Measurements from ENCODE around the gene PGA5.

The PGA5 gene

DNA sequence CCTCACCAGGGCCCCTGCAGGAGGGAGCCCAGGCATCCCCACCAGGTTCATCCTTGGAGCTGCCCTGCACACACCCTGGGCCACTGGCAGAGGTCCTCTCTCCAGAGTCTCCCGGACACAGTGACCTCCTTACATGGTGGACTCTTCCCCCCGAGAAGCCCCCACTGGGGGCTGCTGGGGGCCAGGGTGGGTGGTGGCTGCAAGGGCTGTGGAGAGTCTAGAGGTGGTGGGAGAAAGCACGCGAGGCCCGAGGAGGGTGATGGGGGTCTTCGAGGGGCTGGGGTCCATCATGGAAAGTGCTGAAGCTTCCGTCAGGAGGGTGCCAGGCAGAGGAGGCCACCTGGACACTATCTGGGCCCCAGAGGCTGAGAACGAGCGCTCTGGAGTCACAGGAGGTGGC lies 17.6 kb downstream of the PGA5 start:
- TF ChIP-seq, protein P1, sequence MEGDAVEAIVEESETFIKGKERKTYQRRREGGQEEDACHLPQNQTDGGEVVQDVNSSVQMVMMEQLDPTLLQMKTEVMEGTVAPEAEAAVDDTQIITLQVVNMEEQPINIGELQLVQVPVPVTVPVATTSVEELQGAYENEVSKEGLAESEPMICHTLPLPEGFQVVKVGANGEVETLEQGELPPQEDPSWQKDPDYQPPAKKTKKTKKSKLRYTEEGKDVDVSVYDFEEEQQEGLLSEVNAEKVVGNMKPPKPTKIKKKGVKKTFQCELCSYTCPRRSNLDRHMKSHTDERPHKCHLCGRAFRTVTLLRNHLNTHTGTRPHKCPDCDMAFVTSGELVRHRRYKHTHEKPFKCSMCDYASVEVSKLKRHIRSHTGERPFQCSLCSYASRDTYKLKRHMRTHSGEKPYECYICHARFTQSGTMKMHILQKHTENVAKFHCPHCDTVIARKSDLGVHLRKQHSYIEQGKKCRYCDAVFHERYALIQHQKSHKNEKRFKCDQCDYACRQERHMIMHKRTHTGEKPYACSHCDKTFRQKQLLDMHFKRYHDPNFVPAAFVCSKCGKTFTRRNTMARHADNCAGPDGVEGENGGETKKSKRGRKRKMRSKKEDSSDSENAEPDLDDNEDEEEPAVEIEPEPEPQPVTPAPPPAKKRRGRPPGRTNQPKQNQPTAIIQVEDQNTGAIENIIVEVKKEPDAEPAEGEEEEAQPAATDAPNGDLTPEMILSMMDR (IDR thresholded peaks at IDR 0.05; ENCODE audit: insufficient read depth, low read depth, low read length, missing control alignments), result no peak
- DNase-seq (ENCODE audit: low read depth), result no peak
- no peak overlapping the region for H3K4me3 ChIP-seq (ENCODE audit: low read length)

DNA sequence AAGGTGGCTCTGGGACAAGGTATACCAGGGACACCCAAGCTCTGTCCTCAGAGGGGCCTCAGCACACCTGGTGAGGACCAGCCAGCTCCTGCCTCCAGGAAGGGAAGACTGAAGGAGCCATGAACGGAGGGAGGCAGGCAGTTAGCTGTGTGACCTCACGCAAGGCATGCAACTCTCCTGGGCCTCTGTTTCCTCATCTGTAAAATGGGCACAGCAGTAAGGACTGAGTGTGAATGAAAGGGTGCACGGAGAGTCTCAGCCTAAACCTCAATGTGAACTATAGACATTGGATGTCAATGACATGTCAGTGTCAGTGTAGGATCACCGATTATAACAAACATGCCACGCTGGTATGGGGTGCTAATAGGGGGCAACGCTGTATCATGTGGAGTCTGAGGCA lies 18.4 kb downstream of the PGA5 start:
- TF ChIP-seq, protein P1 (IDR thresholded peaks at IDR 0.05; ENCODE audit: insufficient read depth, low read depth, low read length, missing control alignments), result no peak
- H3K4me3 ChIP-seq (ENCODE audit: low read length), result no peak overlapping the region
- DNase-seq (ENCODE audit: low read depth), result no peak

DNA sequence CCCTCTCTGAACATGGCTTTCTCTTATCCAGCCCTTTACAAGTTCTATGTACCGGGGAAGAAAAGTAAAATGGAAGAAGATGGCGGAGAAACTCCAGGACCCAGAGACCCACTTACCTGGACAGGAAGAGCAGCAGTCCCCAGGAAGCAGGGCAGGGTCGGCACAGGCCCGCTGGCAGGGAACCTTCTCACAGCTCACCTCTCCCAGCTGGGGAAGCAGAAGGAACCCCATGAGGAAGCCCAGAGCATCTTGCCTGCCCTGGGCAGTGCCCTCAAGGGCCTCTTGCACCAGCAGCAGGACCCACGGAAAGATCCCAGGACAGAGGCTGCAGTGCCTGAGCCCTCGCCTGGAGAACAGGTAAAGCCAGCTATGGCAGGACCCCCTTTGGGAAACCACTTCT lies 23.4 kb downstream of the PGA5 start:
- no peak for DNase-seq (ENCODE audit: low read depth)
- TF ChIP-seq, protein P1 (IDR thresholded peaks at IDR 0.05; ENCODE audit: insufficient read depth, low read depth, low read length, missing control alignments), result no peak
- H3K4me3 ChIP-seq (ENCODE audit: low read length), result no peak overlapping the region

DNA sequence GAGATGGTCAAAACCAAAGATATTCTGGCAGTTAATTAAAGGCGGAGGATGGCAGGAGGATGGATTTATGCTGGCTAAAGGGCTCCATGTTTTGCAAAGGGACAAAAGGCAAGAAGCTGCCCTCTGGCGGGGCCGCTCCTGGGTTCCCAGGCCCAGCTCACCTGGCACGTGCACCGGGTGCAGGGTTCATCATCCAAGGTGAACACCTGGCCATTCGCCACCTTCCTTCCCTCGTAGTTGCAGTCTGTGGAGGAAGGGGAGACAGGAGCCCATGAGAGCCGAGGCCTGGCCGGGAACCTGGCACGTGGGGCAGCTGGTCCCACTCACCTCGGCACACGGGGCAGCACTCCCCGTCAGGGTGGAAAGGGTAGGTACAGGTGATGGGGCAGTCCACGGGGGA lies 23.8 kb downstream of the PGA5 start:
- no peak for DNase-seq (ENCODE audit: low read depth)
- TF ChIP-seq, protein P1 (IDR thresholded peaks at IDR 0.05; ENCODE audit: insufficient read depth, low read depth, low read length, missing control alignments), result no peak
- no peak overlapping the region for H3K4me3 ChIP-seq (ENCODE audit: low read length)

DNA sequence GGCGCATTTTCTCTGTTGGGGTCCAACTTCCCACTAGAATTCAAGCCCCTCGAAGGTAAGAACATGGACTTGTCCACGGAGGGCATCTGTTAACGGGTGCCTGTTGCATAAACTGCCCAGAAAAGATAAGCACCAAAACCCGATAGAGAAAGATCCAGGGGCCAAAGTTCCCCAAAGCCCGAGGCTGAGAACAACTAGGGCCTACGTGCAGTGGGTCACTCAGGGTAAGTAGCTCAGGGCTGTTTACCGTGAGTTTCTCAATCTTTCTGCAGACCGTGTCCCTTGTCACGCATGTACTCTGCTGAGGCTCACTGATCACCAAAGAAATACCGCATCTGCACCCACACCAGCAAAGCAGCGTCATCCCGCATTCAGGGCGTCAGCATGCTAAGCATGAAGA lies 24.4 kb downstream of the PGA5 start:
- H3K4me3 ChIP-seq (ENCODE audit: low read length), result no peak overlapping the region
- TF ChIP-seq, protein P1 (IDR thresholded peaks at IDR 0.05; ENCODE audit: insufficient read depth, low read depth, low read length, missing control alignments), result no peak
- no peak for DNase-seq (ENCODE audit: low read depth)

DNA sequence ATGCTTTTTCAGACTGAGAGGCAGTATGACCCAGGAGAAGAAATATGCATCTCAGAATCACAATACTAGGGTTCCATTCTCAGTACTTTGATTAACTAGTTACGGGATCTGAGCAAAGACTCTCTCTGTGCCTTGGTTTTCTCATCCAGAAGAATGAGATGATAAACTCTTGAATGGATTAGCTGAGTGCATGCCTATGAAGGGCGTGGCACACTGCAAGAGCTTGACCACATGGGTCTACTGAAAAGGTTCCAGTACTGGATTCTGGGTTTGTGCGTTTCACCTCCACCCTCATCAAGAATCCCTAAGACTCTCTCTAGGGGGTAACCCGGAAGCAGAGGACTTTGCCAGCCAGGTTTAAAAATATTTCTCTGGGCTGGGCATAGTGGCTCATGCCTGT lies 25.6 kb downstream of the PGA5 start:
- TF ChIP-seq, protein P1 (IDR thresholded peaks at IDR 0.05; ENCODE audit: insufficient read depth, low read depth, low read length, missing control alignments), result no peak
- peak; percentile 39 for DNase-seq (ENCODE audit: low read depth)
- H3K4me3 ChIP-seq (ENCODE audit: low read length), result no peak overlapping the region

DNA sequence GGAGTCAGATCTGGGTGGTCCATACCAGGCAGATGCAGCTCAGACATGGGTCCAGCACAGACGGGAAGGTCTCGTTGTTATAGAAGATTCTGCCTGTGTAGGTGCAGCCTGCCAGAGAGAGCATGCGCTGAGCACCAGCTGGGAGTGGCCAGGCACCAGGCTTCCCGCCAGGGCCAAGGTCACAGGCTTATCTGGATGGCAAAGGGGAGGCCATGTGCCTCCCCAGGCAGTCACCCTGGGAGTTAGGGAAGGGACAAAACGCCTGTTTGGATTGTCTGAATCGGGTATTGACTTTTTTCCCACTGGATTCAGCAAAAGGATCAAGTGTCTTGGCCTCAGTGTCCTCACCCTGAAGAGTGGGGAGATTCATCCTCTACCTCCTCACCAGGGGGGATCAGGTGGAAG lies 26.5 kb downstream of the PGA5 start:
- no peak overlapping the region for H3K4me3 ChIP-seq (ENCODE audit: low read length)
- no peak for DNase-seq (ENCODE audit: low read depth)
- TF ChIP-seq, protein P1 (IDR thresholded peaks at IDR 0.05; ENCODE audit: insufficient read depth, low read depth, low read length, missing control alignments), result no peak

All from epithelial cell of esophagus (primary cell).